GM18873 (cell line): ENCODE measurements around the gene FAAP20.

Source experiments
- ATAC-seq: cut with Tn5 transposase; IDR thresholded peaks from one replicate; pipeline ENCODE4 v1.9.1; 2021; ENCODE audit warnings: mild to moderate bottlenecking, moderate library complexity, moderate number of reproducible peaks; ENCODE audit not compliant: unreplicated experiment, low FRiP score

FAAP20 gene

DNA sequence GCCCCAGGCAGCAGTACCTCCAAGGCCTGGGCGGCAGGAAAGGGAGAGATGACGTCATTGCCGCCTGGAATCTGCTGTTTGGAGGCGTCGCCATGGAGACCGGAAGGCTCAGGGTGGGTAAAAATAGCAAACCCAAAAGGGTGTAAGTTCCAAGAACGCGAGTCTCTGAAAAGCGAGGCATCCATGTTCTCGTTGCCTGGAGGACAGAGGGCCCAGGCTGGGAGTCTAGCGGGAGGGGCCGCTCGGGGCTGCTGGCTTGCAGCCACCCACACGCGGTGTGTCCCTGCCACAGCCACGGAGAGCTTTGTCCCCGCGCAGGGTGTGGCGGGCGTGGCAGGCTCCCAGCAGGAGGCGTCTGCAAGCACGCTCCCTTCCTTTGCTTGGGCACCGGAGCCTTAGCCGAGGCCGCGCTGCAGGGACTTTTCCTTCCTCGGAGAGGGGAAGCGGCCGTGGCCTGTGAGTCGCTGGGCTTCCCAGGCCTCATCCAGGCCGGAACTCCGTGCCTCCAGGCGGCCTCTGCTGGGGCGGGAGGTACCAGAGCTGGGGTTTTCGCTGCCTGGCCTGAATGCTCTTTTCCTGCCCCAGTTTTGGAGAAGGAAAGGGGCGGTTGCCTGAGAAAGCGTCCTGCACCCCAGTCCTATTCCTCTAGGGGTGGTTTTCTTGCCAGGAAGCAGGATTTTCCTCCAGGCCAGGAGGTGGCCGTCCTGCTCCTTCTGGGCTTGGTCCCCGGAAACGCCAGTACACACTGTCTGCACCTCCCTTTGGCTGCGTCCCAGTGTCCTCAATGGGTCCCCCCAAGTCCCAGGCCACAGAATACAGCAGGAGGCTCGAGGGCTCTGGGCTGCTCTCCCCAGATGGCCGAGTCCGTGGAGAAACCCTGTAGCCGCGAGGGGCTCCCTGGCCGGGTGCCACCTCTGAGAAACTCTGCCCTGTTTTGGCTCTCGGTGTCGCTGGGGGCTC lies 18.2 kb upstream of the FAAP20 start:
- no peak for ATAC-seq

DNA sequence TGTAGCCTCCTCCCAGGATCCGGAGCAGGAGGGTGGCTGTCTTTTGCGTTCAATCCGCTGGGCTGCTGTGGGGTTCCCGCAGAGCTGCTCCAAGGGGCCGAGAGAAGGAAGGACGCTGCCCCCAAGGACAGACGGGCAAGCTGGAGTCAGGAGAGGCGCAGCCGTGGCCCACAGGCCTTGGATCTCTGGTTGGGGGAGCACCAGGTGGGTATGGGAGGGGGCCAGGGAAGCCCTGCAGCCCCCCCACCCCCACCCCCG lies 17.6 kb upstream of the FAAP20 start:
- ATAC-seq, result no peak

GRCh38 chr1:2210786-2211185 lies 16.2 kb upstream of the FAAP20 start:
- ATAC-seq, result no peak

DNA sequence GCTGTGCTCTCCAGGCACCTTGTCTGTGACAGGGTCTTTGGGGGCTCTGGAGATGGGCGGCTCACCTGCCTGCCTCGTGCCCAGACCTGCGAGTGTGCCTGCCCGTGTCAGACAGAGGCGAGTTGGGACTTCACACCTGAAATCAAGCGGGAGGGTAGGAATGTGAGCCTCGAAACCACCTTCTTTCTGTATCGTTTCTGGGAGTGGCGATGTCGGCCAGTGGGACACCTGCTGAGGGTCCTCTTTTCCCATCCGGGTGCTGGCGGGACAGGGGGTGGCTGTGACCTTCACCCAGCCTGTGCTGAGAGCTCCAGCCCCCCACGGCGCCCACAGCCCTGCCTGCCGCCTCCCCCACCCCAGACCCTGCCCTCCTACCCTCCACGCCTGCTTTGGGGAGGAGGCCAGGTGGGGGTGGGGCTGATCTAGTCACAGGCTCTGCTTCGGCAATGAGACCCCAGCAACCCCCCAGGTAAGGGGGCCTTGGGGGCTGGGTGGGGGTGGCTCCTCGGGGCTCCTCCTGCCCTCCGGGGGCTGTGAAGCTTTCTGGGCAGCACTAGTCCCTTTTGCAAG lies 15.6 kb upstream of the FAAP20 start:
- ATAC-seq, result no peak

DNA sequence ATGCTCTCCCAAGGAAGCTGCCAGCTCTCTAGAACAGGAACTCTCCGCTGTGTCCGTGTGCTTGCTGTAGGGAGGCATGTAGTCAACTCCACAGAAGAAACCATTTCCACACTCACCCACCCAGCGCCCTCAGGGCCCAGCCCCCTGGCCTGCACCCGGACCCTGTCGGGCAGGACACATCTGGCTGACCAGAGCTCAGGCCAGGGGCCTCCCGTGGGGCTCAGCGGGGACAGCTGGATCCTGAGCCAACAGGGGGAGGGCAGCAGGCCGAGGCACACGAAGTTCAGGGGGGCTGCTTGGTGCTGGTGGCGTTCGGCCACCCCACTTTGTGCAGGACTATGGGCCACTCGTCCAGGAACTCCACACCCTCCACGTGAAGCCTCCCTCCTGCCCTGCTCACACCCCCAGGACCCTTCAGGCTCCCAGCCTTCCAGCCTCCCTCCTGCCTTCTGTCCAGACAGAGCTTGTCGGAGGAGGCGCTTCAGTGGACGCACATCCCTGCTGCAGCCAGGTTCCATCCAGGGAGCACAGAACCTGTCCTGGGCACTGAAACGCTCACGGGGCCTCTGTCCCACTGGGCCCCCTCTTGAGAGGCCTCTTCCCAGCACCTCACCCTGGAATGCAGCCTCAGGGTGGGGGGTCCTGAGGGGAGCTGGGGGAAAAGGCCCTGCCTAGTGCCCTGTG lies 15.0 kb upstream of the FAAP20 start:
- ATAC-seq, result no peak

DNA sequence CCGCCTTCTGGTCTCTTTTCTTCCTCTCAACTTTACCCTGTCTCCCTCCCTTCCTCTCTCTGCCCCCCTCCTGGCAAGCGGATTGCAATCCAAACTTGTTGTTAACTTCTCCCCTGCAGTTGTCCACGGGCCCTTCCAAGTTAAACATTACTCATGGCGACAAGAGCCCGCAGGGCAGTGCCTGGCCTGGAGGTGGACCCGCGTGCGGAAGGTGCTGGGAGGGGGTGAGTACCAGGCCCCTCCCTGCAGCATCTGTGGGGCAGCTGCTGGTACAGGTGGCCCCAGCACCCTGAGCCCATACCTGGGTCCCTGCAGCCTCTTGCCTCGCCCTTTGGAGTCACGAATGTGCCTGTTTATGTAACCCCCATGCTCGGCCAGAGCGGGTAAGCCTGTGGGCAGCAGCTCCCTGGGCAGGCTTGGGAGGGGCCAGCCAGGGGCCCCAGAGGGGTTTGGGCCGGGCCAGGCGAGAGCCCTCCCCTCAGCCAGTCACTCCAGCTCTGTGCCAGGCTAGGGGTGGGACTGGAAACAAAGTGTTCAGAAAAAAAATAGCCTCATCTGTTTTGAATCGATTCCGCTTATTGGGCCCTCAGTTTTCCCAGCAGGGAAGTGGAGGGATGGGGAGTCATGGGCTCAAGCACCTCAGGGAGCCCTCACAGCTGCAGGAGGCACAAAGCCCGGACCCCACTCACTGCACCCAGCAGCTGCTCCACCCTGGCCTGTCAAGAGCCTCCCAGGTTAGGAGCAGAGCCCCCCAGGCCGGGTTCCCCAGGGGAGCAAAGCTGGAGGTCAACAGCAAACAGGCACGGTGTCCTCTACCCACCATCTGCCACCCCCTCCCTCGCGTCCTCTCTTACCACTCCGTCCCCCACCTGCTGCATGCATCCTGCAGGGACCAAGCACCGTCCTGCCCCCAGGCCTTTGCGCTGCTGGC lies 14.0 kb upstream of the FAAP20 start:
- no peak for ATAC-seq

- ATAC-seq, result no peak
These were observed 12.4 kb upstream of the FAAP20 start for GRCh38 chr1:2206813-2207487.

DNA sequence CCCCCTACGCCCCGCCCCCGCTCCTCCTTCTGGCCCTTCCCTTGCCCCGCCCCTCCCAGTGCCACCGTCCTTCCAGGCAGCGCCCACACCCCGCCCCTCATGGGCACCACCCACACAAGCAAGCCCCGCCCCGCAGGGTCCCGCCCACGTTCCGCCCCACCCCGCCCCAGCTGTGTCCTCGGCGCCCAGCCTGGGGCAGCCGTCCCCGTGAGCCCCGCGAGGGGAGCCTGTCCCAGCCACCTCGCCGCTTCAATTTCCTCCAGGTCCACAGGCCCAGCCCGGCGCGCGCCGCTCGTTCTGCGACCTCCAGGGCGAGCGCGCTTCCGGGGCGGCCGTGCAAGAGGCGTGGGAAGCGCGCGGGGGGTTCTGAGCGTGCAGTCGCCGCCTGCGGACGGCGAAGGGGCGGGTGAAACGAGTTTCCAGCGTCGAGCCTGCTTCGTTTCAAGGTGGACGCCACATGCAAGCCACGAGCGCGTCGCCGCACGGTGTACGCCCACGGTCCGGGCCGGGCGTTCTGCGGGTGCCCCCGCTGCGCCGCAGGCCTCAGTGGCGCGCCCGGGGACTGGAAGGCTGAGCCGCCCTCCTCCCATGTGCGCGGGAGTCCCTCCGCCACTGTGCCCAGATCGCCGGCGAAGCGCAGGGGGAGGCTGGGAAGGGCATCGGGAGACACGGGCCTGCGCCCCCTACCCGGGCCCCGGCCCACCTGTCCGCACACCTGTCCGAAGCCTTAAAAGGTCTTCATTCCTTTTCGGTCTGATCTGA lies 10.8 kb upstream of the FAAP20 start:
- ATAC-seq, result no peak

DNA sequence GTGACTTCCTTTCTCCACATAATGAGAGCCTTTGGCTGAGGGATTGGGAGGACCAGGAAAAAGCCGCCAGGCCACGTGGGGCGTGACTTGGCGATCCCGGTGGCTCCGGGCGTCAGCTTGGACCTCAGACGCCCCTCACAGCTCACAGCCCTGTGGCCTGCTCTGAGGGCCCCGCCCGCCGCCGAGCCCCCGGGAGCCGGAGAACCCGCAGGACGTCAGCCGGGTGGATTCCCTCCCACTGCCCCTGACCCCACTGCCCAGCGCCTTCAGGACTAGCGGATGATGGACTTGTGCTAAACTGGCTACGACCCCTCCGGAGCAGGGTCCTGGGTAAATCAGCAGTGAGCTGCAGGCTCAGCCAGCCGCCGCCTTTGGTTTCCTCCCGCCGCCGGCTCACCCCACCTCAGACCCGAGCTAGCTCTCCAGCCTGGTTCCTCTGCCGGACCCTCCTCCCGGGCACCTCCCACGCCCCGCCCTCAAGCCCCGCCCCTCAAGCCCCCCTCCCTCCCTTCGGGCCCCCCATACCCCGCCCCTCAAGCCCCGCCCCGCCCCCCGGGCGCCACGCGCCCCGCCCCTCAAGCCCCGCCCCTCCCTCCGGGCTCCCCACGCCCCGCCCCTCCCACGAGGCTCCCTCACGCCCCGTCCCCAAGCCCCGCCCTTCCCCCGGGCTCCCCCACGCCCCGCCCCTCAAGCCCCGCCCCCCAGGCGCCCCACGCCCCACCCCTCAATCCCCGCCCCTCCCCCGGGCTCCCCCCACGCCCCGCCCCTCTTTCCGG lies 10.0 kb upstream of the FAAP20 start:
- ATAC-seq, result peak; percentile 34

DNA sequence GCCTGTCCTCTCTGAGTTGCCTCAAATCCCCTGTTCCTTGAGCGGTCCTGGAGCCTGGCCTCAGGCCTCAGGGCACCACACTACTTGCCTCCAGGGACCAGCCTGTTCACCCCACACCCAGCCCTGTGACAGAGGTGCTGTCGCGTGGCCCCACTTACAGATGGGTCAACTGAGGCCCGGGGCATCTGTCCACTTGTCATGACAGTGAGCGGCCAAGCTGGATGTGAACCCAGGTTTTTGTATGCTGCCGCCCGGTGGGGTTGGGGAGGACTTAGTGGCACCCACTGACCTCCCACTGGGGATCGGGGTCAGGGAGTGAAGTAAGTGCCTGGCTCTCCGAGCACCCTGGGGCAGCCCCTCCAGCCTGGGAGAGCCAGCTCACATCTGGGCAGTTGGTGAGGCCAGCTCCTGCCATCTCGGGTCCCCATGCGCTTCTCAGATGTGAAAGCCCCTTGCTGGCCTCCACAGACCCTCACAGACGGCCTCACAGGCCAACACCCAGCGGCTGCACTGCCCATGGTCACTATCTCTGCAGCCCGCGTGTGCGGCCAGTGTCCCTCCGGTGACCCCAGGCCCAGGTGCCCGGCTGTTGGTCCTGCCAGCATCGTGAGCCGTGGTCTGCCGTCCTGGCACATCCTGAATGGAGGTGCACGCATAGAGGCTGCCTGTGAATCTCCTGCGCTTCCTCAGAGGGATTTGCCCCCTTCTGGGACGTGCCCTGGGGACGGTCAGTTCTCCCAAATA lies 9.3 kb upstream of the FAAP20 start:
- no peak for ATAC-seq

- no peak for ATAC-seq
These were observed 8.4 kb upstream of the FAAP20 start for GRCh38 chr1:2202843-2203601.

DNA sequence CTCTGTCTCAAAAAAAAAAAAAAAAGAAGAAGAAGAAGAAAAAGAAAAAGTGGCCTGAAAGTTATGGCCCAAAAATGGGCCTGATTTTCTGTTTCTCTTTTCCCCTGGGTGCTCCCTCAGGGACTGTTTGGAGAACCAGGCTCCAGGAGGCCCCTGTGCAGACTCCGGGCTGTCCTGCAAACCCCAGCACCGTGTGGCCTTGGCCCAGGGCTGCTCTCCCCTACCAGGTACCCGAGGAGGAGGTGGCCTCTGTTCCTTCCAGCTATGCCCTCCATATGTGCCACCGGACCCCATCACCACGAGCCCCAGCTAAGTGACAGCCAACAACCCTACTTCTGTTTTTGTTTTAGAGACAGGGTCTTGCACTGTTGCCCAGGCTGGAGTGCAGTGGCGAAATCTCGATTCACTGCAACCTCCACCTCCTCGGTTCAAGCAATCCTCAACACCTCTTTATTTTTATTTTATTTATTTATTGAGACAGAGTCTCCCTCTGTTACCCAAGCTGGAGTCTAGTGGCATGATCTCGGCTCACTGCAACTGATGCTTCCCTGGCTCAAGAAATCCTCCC lies 7.5 kb upstream of the FAAP20 start:
- ATAC-seq, result no peak

GRCh38 chr1:2201062-2201461 lies 6.5 kb upstream of the FAAP20 start:
- ATAC-seq, result no peak

GRCh38 chr1:2200308-2200943 lies 5.9 kb upstream of the FAAP20 start:
- ATAC-seq, result no peak

DNA sequence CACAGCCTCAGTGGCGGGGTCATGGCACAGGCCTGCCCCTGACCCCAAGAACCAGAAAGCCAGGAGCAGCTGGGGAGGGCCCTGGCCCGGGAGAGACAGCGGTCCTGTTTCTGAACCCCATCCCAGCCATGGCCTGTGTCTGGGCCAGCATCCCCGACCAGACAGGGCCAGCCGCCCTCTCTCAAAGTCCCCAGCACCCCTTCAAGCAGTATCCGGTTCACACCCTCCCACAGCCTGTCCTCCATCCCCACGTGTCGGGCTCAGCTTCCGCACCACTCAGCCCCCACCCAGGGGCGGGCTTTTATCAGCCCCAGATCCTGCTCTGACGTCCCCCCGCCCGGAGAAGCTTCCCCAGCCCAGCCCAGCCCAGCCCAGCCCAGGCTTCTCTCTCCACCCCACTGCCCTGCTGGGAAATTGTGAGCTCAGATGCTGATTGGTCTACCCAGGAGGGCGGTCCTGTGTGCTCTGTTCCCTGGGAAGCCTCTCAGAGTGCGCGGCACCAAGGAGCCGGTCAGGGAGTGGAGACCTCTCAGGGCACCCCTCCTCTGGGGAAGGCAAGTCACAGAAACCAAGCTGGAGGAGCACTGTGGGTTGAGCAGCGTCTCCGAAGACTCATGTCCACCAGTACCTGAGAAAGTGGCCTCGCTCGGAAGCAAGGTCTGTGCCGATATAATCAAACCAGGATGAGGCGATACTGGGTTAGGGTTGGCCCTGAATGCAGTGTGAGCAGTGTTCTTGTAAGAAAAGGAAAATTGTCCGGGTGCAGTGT lies 4.7 kb upstream of the FAAP20 start:
- no peak for ATAC-seq

DNA sequence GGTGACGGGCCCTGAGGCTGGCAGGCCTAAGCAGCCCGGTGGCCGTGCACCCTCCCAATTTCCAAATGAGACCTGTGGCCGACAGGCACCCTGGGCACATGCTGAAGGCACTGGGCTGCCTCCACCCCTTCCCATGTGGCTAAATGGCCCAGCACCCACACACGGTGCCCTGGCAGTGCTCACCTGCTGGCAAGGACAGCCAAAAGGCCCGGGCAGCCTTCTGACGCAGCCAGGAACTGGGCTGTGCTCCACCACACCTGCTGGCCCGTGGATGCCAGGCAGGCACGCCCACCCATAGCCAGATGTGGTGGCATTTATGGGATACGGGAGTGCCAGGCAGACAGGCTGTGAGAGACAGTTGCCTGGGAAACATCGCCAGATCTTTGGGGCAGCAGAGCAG lies 4.0 kb upstream of the FAAP20 start:
- no peak for ATAC-seq
